Measurements from ENCODE around the gene ARPC2. TPM values are rescaled to one million over a fixed set of nuclear protein-coding genes. Genes with fewer than 3 reads are reported as not detected.

The ARPC2 gene
- total and polyA plus RNA-seq, 5 donors from 2014 or later: 540 to 1,050 (median 811) TPM

DNA sequence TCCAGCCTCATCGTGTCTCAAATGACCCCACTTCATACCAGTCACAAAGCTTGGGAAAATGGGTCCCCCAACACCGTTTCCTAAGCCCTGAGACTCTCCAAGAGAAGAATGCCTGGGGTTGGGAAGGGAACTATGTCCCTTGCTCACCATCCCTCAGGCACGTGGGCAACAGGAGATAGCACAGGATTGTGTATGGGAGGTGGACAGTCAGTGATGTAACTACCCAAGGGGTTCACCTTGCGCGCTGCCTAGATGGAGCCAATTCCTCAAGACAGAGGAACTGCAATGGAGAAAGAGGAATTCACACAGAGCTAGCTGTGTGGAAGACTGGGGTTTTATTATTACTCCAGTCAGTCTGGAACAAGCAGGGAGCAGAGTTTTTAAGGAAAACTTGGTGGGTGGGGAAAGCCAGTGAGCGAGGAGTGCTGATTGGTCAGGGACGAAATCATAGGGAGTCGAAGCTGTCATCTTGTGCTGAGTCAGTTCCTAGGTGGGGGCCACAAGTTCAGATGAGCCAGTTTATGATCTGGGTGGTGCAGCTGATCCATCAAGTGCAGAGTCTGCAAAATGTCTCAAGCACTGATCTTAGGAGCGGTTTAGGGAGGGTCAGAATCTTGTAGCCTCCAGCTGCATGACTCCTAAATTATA lies 36.4 kb upstream of the ARPC2 start:
- H3K9me3 Mint-ChIP-seq: peaks cover 0 to 1% (median 0%) of the 10 kb centered on the region in 7 donors
- no peaks in the 10 kb centered on the region for H3K27me3 ChIP-seq (ENCODE audit: control insufficient read depth, insufficient read depth, low read length)
- peaks cover 29% of the 10 kb centered on the region for H3K27me3 Mint-ChIP-seq
- H3K36me3 ChIP-seq (ENCODE audit: control insufficient read depth, insufficient read depth, low read length): no peaks in the 10 kb centered on the region
- no peak overlapping the region for H3K27ac ChIP-seq (ENCODE audit: insufficient read depth, low read length, poor library complexity, severe bottlenecking)
- no peak for ATAC-seq (ENCODE audit: low read depth in 2 of 2)
- no peak overlapping the region for H3K27ac Mint-ChIP-seq
- DNase-seq: no peak
- H3K4me3 ChIP-seq (ENCODE audit: low read depth, low read length): no peak overlapping the region
- H3K4me1 Mint-ChIP-seq: no peaks in the 10 kb centered on the region
- no peaks in the 10 kb centered on the region for H3K36me3 Mint-ChIP-seq
- no peaks in the 10 kb centered on the region for H3K9me3 ChIP-seq (ENCODE audit: control insufficient read depth in 2 of 2, low read length in 2 of 2)
- no peak overlapping the region for H3K4me3 Mint-ChIP-seq
- H3K4me1 ChIP-seq (ENCODE audit: control insufficient read depth, insufficient read depth, low read length, poor library complexity, severe bottlenecking): no peaks in the 10 kb centered on the region

DNA sequence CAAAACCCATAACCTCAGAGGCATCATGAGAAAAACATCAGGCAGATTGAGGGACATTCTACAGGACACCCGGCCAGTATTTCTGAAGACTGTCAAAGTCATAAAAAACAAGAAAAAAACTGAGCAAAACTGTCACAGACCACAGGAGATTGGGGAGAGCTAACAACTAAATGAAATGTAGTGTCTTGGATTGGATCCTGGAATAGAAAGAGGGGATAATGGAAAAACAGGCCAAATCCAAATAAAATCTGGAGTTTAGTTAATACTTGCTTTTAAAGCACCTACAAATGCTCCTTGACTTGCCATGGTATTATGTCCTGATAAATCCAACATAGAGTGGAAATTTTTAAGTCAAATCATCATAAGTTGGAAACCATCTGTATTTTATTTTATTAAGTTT lies 32.7 kb upstream of the ARPC2 start:
- no peaks in the 10 kb centered on the region for H3K9me3 ChIP-seq (ENCODE audit: control insufficient read depth in 2 of 2, low read length in 2 of 2)
- Mint-ChIP-seq H3K4me1 (peaks cover 0 to 7% (median 2%) of the 10 kb centered on the region in 4 donors), H3K36me3 (no peaks in the 10 kb centered on the region), H3K27ac (no peak overlapping the region), H3K27me3 (peaks cover 16% of the 10 kb centered on the region), H3K4me3 (no peak overlapping the region), H3K9me3 (no peaks in the 10 kb centered on the region)
- H3K27me3 ChIP-seq (ENCODE audit: control insufficient read depth, insufficient read depth, low read length): no peaks in the 10 kb centered on the region
- H3K4me1 ChIP-seq (ENCODE audit: control insufficient read depth, insufficient read depth, low read length, poor library complexity, severe bottlenecking): peaks cover 6% of the 10 kb centered on the region
- no peak for ATAC-seq (ENCODE audit: low read depth in 2 of 2)
- H3K4me3 ChIP-seq (ENCODE audit: low read depth, low read length): no peak overlapping the region
- no peak overlapping the region for H3K27ac ChIP-seq (ENCODE audit: insufficient read depth, low read length, poor library complexity, severe bottlenecking)
- DNase-seq: no peak
- no peaks in the 10 kb centered on the region for H3K36me3 ChIP-seq (ENCODE audit: control insufficient read depth, insufficient read depth, low read length)

DNA sequence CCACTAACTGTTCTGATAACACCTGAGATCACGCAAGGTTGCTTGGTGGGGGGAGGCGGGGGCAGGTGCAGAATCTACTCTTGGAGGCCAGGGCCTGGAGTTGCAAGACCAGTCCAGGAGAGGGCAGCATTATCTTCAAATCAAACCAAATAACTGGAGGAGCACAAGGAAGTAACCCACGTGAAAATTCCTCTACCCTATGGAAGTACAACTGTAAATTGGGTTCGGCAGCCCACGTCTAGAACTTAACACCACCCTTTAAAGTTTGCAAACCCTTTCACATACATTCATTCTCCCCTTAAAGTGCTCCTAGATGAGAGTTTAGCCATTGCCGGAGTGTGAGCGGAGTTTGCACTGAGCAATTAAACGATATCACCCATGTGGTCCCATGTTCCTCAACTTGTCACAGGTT lies 30.6 kb upstream of the ARPC2 start:
- Histone ChIP-seq H3K36me3 (ENCODE audit: control insufficient read depth, insufficient read depth, low read length) (no peaks in the 10 kb centered on the region), H3K27ac (ENCODE audit: insufficient read depth, low read length, poor library complexity, severe bottlenecking) (no peak overlapping the region), H3K27me3 (ENCODE audit: control insufficient read depth, insufficient read depth, low read length) (no peaks in the 10 kb centered on the region), H3K9me3 (ENCODE audit: control insufficient read depth in 2 of 2, low read length in 2 of 2) (no peaks in the 10 kb centered on the region), H3K4me1 (ENCODE audit: control insufficient read depth, insufficient read depth, low read length, poor library complexity, severe bottlenecking) (peaks cover 6% of the 10 kb centered on the region), H3K4me3 (ENCODE audit: low read depth, low read length) (no peak overlapping the region)
- H3K9me3 Mint-ChIP-seq: no peaks in the 10 kb centered on the region
- H3K36me3 Mint-ChIP-seq: no peaks in the 10 kb centered on the region
- peak overlapping the region in 1 of 3 donors; percentile 76 for H3K27ac Mint-ChIP-seq
- ATAC-seq (ENCODE audit: low read depth in 2 of 2) (peak; percentile 88 to 93), DNase-seq (peak; percentile 57 to 82 (median 73))
- H3K27me3 Mint-ChIP-seq: peaks cover 6% of the 10 kb centered on the region
- peaks cover 0 to 7% (median 2%) of the 10 kb centered on the region in 4 donors for H3K4me1 Mint-ChIP-seq
- H3K4me3 Mint-ChIP-seq: no peak overlapping the region

DNA sequence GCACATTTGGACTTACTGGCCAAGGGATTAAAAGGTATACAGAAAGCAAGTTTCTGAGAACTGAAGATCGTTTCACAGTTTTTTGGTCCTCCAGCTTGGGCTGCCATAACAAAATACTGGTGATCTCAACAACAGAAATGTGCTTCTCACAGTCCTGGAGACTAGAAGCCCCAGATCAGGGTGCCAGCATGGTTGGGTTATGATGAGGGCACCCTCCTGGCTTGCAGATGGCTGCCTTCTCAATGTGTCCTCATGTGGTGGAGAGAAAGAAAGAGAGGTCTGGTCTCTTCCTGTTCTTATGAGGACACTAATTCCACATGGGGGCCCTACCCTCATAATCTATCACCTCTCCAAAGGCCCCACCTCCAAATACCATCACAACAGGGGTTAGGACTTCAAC lies 30.1 kb upstream of the ARPC2 start:
- Histone ChIP-seq H3K4me3 (ENCODE audit: low read depth, low read length) (no peak overlapping the region), H3K27ac (ENCODE audit: insufficient read depth, low read length, poor library complexity, severe bottlenecking) (no peak overlapping the region), H3K4me1 (ENCODE audit: control insufficient read depth, insufficient read depth, low read length, poor library complexity, severe bottlenecking) (peaks cover 6% of the 10 kb centered on the region), H3K27me3 (ENCODE audit: control insufficient read depth, insufficient read depth, low read length) (no peaks in the 10 kb centered on the region), H3K9me3 (ENCODE audit: control insufficient read depth in 2 of 2, low read length in 2 of 2) (no peaks in the 10 kb centered on the region), H3K36me3 (ENCODE audit: control insufficient read depth, insufficient read depth, low read length) (no peaks in the 10 kb centered on the region)
- H3K4me1 Mint-ChIP-seq: peaks cover 0 to 7% (median 2%) of the 10 kb centered on the region in 4 donors
- no peaks in the 10 kb centered on the region for H3K9me3 Mint-ChIP-seq
- H3K4me3 Mint-ChIP-seq: no peak overlapping the region
- H3K36me3 Mint-ChIP-seq: no peaks in the 10 kb centered on the region
- no peak for ATAC-seq (ENCODE audit: low read depth in 2 of 2)
- H3K27ac Mint-ChIP-seq: no peak overlapping the region
- DNase-seq: no peak
- peaks cover 5% of the 10 kb centered on the region for H3K27me3 Mint-ChIP-seq

DNA sequence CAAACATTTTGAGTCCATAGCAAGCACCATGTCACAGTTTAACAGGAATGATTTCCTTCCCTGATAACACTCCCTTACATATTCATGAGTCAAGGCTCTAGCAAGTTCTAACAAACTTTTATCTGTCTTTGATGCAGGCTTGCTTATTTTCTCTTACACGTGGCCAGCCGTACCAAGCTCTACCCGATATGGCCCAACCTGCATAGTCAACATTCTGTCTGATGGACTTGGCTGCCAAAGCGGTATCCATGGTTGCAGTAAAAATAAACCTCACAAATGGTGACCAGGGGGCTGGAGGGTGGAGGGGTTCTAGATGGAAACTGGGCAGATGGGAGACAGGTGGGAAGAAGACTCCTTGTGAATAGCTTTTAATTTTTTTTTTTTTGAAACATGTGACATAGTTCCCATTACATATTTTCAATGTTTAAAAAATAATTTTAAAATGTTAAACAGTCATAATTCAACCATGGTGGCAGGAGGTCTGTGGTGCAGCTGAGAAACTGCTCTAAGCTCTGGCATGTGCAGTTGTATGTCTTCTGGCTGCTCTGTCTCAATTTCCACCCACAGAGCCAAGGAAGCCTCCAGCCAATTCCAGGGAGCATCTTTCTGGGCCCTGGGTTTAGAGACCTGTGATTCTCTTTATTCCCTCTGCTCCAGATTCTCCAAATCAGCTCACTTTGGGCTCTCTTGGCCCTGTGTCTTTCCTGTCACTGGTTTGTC lies 29.5 kb upstream of the ARPC2 start:
- Mint-ChIP-seq H3K4me1 (peaks cover 0 to 7% (median 2%) of the 10 kb centered on the region in 4 donors), H3K27ac (peak overlapping the region in 1 of 3 donors; percentile 50), H3K36me3 (no peaks in the 10 kb centered on the region), H3K9me3 (no peaks in the 10 kb centered on the region), H3K27me3 (peaks cover 5% of the 10 kb centered on the region), H3K4me3 (no peak overlapping the region)
- no peak overlapping the region for H3K27ac ChIP-seq (ENCODE audit: insufficient read depth, low read length, poor library complexity, severe bottlenecking)
- no peak for ATAC-seq (ENCODE audit: low read depth in 2 of 2)
- H3K4me1 ChIP-seq (ENCODE audit: control insufficient read depth, insufficient read depth, low read length, poor library complexity, severe bottlenecking): peaks cover 6% of the 10 kb centered on the region
- DNase-seq: no peak
- H3K9me3 ChIP-seq (ENCODE audit: control insufficient read depth in 2 of 2, low read length in 2 of 2): no peaks in the 10 kb centered on the region
- no peak overlapping the region for H3K4me3 ChIP-seq (ENCODE audit: low read depth, low read length)
- no peaks in the 10 kb centered on the region for H3K27me3 ChIP-seq (ENCODE audit: control insufficient read depth, insufficient read depth, low read length)
- H3K36me3 ChIP-seq (ENCODE audit: control insufficient read depth, insufficient read depth, low read length): no peaks in the 10 kb centered on the region

DNA sequence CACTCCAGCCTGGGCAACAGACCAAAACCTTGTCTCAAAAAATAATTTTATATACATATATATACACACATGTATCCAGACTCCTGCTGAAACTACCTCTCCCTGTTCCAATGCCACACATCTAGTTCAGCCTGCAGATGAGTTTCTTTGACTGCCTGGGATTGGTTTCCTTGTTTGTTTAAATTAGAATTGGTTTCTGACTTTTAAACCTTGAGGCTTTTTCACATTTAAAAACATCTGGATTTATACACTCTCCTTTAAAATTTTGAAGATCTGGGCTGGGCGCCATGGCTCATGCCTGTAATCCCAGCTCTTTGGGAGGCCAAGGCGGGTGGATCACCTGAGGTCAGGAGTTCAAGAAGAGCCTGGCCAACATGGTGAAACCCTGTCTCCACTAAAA lies 28.5 kb upstream of the ARPC2 start:
- Mint-ChIP-seq H3K4me3 (no peak overlapping the region), H3K27me3 (peaks cover 5% of the 10 kb centered on the region), H3K4me1 (peaks cover 0 to 7% (median 2%) of the 10 kb centered on the region in 4 donors), H3K36me3 (no peaks in the 10 kb centered on the region), H3K27ac (no peak overlapping the region), H3K9me3 (no peaks in the 10 kb centered on the region)
- Histone ChIP-seq H3K27ac (ENCODE audit: insufficient read depth, low read length, poor library complexity, severe bottlenecking) (no peak overlapping the region), H3K4me3 (ENCODE audit: low read depth, low read length) (no peak overlapping the region), H3K9me3 (ENCODE audit: control insufficient read depth in 2 of 2, low read length in 2 of 2) (no peaks in the 10 kb centered on the region), H3K27me3 (ENCODE audit: control insufficient read depth, insufficient read depth, low read length) (no peaks in the 10 kb centered on the region), H3K4me1 (ENCODE audit: control insufficient read depth, insufficient read depth, low read length, poor library complexity, severe bottlenecking) (peaks cover 6% of the 10 kb centered on the region), H3K36me3 (ENCODE audit: control insufficient read depth, insufficient read depth, low read length) (no peaks in the 10 kb centered on the region)
- ATAC-seq (ENCODE audit: low read depth in 2 of 2) (no peak), DNase-seq (no peak)

DNA sequence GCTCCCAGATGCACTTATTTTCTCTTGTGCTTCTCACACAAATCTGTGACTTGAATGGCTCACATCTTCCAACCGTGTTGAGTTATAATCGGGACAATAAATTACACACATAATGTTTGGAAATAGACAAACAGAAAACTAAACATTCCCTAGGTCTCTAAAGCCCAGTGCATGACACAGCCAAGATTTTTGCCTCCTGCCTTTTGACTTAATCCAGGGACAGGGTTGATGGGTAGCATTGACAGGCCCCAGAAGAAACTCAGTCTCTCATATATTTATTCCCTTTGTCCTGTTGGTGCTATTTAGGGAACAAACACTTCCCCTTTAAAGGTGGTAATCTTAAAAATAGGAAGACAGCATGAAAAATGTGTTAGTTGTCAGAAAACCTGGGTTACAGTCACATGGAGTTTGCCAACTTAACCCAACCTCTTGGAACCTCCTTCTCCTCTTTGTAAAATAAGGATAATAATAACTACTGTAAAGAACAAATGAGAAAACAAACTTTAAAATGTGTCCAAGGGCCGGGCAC lies 24.0 kb upstream of the ARPC2 start:
- H3K27me3 ChIP-seq (ENCODE audit: control insufficient read depth, insufficient read depth, low read length): no peaks in the 10 kb centered on the region
- no peak overlapping the region for H3K4me3 ChIP-seq (ENCODE audit: low read depth, low read length)
- no peak overlapping the region for H3K27ac Mint-ChIP-seq
- no peaks in the 10 kb centered on the region for H3K36me3 ChIP-seq (ENCODE audit: control insufficient read depth, insufficient read depth, low read length)
- peaks cover 19% of the 10 kb centered on the region for H3K27me3 Mint-ChIP-seq
- no peaks in the 10 kb centered on the region for H3K9me3 Mint-ChIP-seq
- ATAC-seq (ENCODE audit: low read depth in 2 of 2) (no peak), DNase-seq (no peak)
- H3K9me3 ChIP-seq (ENCODE audit: control insufficient read depth in 2 of 2, low read length in 2 of 2): no peaks in the 10 kb centered on the region
- H3K4me1 Mint-ChIP-seq: no peaks in the 10 kb centered on the region
- H3K4me1 ChIP-seq (ENCODE audit: control insufficient read depth, insufficient read depth, low read length, poor library complexity, severe bottlenecking): no peaks in the 10 kb centered on the region
- no peaks in the 10 kb centered on the region for H3K36me3 Mint-ChIP-seq
- H3K4me3 Mint-ChIP-seq: no peak overlapping the region
- no peak overlapping the region for H3K27ac ChIP-seq (ENCODE audit: insufficient read depth, low read length, poor library complexity, severe bottlenecking)

All from CD4-positive, CD25-positive, alpha-beta regulatory T cell (primary cell).